ENCODE measurements around the gene HNRNPR. TPM values are rescaled to one million over a fixed set of nuclear protein-coding genes. Genes with fewer than 3 reads are reported as not detected.
"Not testable (repeated sequence)": the region's sequence is repeated elsewhere in the genome, so short reads cannot be mapped to it uniquely, and the experiment has no call there.

The HNRNPR gene
- total RNA-seq, 1 donor from 2014 or later: 113 TPM

DNA sequence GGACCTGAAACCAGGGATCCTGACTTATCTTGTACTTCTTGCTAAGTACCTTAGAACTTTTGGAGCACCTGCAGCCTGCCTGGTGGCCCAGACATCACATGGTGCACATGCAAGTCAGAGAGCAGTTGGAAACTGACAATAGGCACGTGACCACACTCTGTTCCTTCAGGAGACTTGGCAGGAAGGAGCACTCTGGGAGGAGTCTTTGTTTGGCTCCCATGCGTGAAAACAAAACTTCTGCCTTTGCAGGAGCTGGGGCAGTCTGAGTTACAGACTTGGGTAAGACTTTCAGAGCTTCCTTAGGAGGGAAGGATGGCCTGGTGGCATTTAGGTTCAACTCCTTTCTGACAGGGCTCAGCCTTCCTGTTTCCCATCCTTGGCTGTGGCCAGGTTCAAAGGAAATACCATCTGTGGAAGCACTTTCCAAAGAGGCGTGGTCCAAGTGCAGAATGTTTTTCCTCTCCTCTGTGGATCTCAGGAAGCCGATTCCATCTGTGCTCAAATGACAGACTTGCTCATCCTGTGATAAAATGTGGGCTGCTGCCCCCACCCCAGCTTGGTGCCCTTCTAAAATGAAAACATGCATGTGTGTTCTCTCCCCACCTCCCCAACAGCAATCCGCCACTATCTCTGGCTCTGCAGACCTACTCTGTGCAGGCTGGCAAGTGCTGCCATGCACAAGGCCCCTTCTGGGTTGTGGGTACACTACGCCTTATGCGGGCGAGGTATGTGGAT lies 39.7 kb upstream of the HNRNPR start:
- H3K9ac ChIP-seq (ENCODE audit: low read length): no peak overlapping the region
- no peak overlapping the region for H3K27ac Mint-ChIP-seq (ENCODE audit: unreplicated experiment)
- peaks cover 16% of the 10 kb centered on the region for H3K4me1 Mint-ChIP-seq (ENCODE audit: low read depth, unreplicated experiment)
- no peak overlapping the region for H3K4me3 Mint-ChIP-seq (ENCODE audit: unreplicated experiment)
- no peaks in the 10 kb centered on the region for H4K20me1 ChIP-seq (ENCODE audit: insufficient read depth, low read length)
- H3K36me3 Mint-ChIP-seq (ENCODE audit: low read depth, unreplicated experiment): peaks cover 15% of the 10 kb centered on the region
- peak overlapping the region; percentile 5 for H3K4me2 ChIP-seq (ENCODE audit: low read length)
- peaks cover 18% of the 10 kb centered on the region for H3K4me1 ChIP-seq (ENCODE audit: insufficient read depth, low read length)
- H3K27ac ChIP-seq (ENCODE audit: low read depth, low read length): no peak overlapping the region
- H3K79me2 ChIP-seq (ENCODE audit: insufficient read depth, low read length): no peaks in the 10 kb centered on the region
- H3K9me3 Mint-ChIP-seq (ENCODE audit: unreplicated experiment): peaks cover 10% of the 10 kb centered on the region
- no peak for DNase-seq (ENCODE audit: low read depth)
- no peak overlapping the region for H3K4me3 ChIP-seq (ENCODE audit: insufficient read depth, low read depth, low read length)
- H3K27me3 ChIP-seq (ENCODE audit: insufficient read depth, low read length): no peaks in the 10 kb centered on the region
- H3K9me3 ChIP-seq (ENCODE audit: insufficient read depth, low read depth, low read length): no peaks in the 10 kb centered on the region
- peaks cover 31% of the 10 kb centered on the region for H3K27me3 Mint-ChIP-seq (ENCODE audit: low read depth, unreplicated experiment)
- H2AFZ ChIP-seq (ENCODE audit: low read depth, low read length): no peak overlapping the region
- FAIRE-seq: no peak
- H3K36me3 ChIP-seq (ENCODE audit: insufficient read depth, low read length): no peaks in the 10 kb centered on the region
- no peak for TF ChIP-seq EZH2 (IDR thresholded peaks at IDR 0.05; ENCODE audit: insufficient read depth, low read length)
- TF ChIP-seq CTCF (IDR thresholded peaks at IDR 0.05; ENCODE audit: insufficient read depth, low read depth, low read length): no peak

GRCh38 chr1:23381233-23381885 lies 37.3 kb upstream of the HNRNPR start:
- peaks cover 24% of the 10 kb centered on the region for H3K4me1 Mint-ChIP-seq (ENCODE audit: low read depth, unreplicated experiment)
- Histone ChIP-seq H3K4me1 (ENCODE audit: insufficient read depth, low read length) (peaks cover 27% of the 10 kb centered on the region), H3K27ac (ENCODE audit: low read depth, low read length) (no peak overlapping the region), H2AFZ (ENCODE audit: low read depth, low read length) (no peak overlapping the region), H3K79me2 (ENCODE audit: insufficient read depth, low read length) (no peaks in the 10 kb centered on the region), H3K4me3 (ENCODE audit: insufficient read depth, low read depth, low read length) (no peak overlapping the region), H3K36me3 (ENCODE audit: insufficient read depth, low read length) (no peaks in the 10 kb centered on the region), H3K4me2 (ENCODE audit: low read length) (no peak overlapping the region), H3K27me3 (ENCODE audit: insufficient read depth, low read length) (no peaks in the 10 kb centered on the region), H4K20me1 (ENCODE audit: insufficient read depth, low read length) (no peaks in the 10 kb centered on the region), H3K9ac (ENCODE audit: low read length) (no peak overlapping the region), H3K9me3 (ENCODE audit: insufficient read depth, low read depth, low read length) (no peaks in the 10 kb centered on the region)
- peaks cover 12% of the 10 kb centered on the region for H3K36me3 Mint-ChIP-seq (ENCODE audit: low read depth, unreplicated experiment)
- FAIRE-seq (no peak), DNase-seq (ENCODE audit: low read depth) (no peak)
- H3K9me3 Mint-ChIP-seq (ENCODE audit: unreplicated experiment): peaks cover 10% of the 10 kb centered on the region
- no peak overlapping the region for H3K4me3 Mint-ChIP-seq (ENCODE audit: unreplicated experiment)
- no peak overlapping the region for H3K27ac Mint-ChIP-seq (ENCODE audit: unreplicated experiment)
- peaks cover 20% of the 10 kb centered on the region for H3K27me3 Mint-ChIP-seq (ENCODE audit: low read depth, unreplicated experiment)
- TF ChIP-seq EZH2 (IDR thresholded peaks at IDR 0.05; ENCODE audit: insufficient read depth, low read length) (no peak), CTCF (IDR thresholded peaks at IDR 0.05; ENCODE audit: insufficient read depth, low read depth, low read length) (no peak)

DNA sequence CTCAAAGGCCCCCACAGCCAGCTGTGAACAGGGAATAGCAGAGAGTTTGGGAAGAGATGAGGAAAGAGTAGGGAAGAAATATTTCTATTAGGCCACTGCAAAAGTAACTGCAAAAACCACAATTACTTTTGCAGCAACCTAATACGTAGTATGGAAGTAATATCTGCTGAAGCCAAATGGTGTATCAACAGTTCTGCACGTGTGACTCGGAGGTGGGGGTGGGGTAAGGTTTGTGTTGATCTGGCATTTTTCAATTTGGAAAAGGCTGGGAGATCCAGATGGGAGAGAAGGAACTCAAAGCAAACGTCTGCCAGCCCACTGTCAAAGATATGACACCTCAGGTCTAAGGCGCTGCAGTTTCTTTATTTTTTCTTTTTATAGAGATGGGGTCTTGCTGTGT lies 36.6 kb upstream of the HNRNPR start:
- TF ChIP-seq EZH2 (IDR thresholded peaks at IDR 0.05; ENCODE audit: insufficient read depth, low read length): no peak
- TF ChIP-seq CTCF (IDR thresholded peaks at IDR 0.05; ENCODE audit: insufficient read depth, low read depth, low read length): no peak
- Histone ChIP-seq H3K4me3 (ENCODE audit: insufficient read depth, low read depth, low read length) (no peak overlapping the region), H3K36me3 (ENCODE audit: insufficient read depth, low read length) (no peaks in the 10 kb centered on the region), H3K4me2 (ENCODE audit: low read length) (no peak overlapping the region), H3K27me3 (ENCODE audit: insufficient read depth, low read length) (no peaks in the 10 kb centered on the region), H3K27ac (ENCODE audit: low read depth, low read length) (no peak overlapping the region), H4K20me1 (ENCODE audit: insufficient read depth, low read length) (no peaks in the 10 kb centered on the region), H2AFZ (ENCODE audit: low read depth, low read length) (no peak overlapping the region), H3K9ac (ENCODE audit: low read length) (no peak overlapping the region), H3K9me3 (ENCODE audit: insufficient read depth, low read depth, low read length) (no peaks in the 10 kb centered on the region), H3K79me2 (ENCODE audit: insufficient read depth, low read length) (no peaks in the 10 kb centered on the region), H3K4me1 (ENCODE audit: insufficient read depth, low read length) (peaks cover 27% of the 10 kb centered on the region)
- Mint-ChIP-seq H3K27me3 (ENCODE audit: low read depth, unreplicated experiment) (peaks cover 16% of the 10 kb centered on the region), H3K27ac (ENCODE audit: unreplicated experiment) (no peak overlapping the region), H3K4me3 (ENCODE audit: unreplicated experiment) (peak overlapping the region; percentile 23), H3K9me3 (ENCODE audit: unreplicated experiment) (peaks cover 10% of the 10 kb centered on the region), H3K36me3 (ENCODE audit: low read depth, unreplicated experiment) (peaks cover 12% of the 10 kb centered on the region), H3K4me1 (ENCODE audit: low read depth, unreplicated experiment) (peaks cover 22% of the 10 kb centered on the region)
- no peak for DNase-seq (ENCODE audit: low read depth)
- no peak for FAIRE-seq

DNA sequence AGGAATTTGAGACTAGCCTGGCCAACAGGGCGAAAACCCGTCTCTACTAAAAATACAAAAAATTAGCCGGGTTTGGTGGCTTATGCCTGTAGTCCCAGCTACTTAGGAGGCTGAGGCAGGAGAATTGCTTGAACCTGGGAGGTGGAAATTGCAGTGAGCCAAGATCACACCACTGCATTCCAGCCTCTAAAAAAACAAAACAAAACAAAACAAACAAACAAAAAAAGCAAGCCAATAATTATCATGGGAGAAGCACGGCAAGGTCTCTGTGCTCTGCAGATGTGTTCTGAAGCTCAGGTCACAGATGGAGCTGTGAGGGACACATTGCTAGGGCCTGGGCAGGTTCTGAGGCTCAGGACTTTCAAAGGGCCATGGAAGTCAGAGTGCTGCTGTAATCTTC lies 36.2 kb upstream of the HNRNPR start:
- H3K27ac ChIP-seq (ENCODE audit: low read depth, low read length); H3K79me2 ChIP-seq (ENCODE audit: insufficient read depth, low read length); H3K4me3 Mint-ChIP-seq (ENCODE audit: unreplicated experiment); H2AFZ ChIP-seq (ENCODE audit: low read depth, low read length); H3K4me2 ChIP-seq (ENCODE audit: low read length); H3K27me3 ChIP-seq (ENCODE audit: insufficient read depth, low read length); H3K4me3 ChIP-seq (ENCODE audit: insufficient read depth, low read depth, low read length); H3K27ac Mint-ChIP-seq (ENCODE audit: unreplicated experiment); H3K9me3 ChIP-seq (ENCODE audit: insufficient read depth, low read depth, low read length); H4K20me1 ChIP-seq (ENCODE audit: insufficient read depth, low read length); DNase-seq (ENCODE audit: low read depth); H3K9ac ChIP-seq (ENCODE audit: low read length); FAIRE-seq; H3K36me3 ChIP-seq (ENCODE audit: insufficient read depth, low read length): not testable (repeated sequence)
- peaks cover 10% of the 10 kb centered on the region for H3K9me3 Mint-ChIP-seq (ENCODE audit: unreplicated experiment)
- H3K36me3 Mint-ChIP-seq (ENCODE audit: low read depth, unreplicated experiment): peaks cover 12% of the 10 kb centered on the region
- peaks cover 24% of the 10 kb centered on the region for H3K4me1 ChIP-seq (ENCODE audit: insufficient read depth, low read length)
- H3K27me3 Mint-ChIP-seq (ENCODE audit: low read depth, unreplicated experiment): peaks cover 15% of the 10 kb centered on the region
- peaks cover 18% of the 10 kb centered on the region for H3K4me1 Mint-ChIP-seq (ENCODE audit: low read depth, unreplicated experiment)
